GM19397 (cell line): ENCODE data around the gene OTOP2.

Experiments used
- ATAC-seq: cut with Tn5 transposase; IDR thresholded peaks from one replicate; pipeline ENCODE4 v1.9.1; 2021; ENCODE audit warnings: mild to moderate bottlenecking, moderate library complexity; ENCODE audit not compliant: unreplicated experiment

The OTOP2 gene, protein sequence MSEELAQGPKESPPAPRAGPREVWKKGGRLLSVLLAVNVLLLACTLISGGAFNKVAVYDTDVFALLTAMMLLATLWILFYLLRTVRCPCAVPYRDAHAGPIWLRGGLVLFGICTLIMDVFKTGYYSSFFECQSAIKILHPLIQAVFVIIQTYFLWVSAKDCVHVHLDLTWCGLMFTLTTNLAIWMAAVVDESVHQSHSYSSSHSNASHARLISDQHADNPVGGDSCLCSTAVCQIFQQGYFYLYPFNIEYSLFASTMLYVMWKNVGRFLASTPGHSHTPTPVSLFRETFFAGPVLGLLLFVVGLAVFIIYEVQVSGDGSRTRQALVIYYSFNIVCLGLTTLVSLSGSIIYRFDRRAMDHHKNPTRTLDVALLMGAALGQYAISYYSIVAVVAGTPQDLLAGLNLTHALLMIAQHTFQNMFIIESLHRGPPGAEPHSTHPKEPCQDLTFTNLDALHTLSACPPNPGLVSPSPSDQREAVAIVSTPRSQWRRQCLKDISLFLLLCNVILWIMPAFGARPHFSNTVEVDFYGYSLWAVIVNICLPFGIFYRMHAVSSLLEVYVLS

DNA sequence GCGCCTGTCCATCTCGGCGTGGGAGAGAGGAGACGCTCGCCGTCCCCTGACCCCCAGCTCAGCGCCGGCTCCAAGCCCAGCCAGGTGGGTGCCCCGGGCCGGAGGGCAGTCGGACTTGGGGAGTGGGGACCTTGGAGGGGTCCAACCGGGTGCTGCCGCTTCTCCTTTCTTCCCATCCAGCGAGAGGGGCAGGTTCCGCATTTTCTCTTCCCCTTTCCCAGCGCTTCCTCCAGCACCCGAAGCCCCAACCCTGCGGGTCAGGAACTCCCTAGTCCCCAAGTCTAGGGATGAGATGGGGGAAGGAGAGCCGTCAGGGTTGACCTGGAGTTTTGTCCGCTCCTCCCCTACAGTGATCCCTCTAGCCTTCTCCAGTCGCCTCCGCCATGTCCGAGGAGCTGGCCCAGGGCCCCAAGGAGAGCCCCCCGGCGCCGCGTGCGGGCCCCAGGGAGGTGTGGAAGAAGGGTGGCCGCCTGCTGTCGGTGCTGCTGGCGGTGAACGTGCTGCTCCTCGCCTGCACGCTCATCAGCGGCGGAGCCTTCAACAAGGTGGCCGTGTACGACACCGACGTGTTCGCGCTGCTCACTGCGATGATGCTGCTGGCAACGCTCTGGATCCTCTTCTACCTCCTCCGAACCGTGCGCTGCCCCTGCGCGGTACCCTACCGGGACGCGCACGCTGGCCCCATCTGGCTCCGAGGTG, at the start of gene OTOP2:
OTOP2 (plus strand) TSS at position 24 of the 699 bp plus-strand sequence; CDS start at position 384, 360 bp downstream.
- no peak for ATAC-seq

DNA sequence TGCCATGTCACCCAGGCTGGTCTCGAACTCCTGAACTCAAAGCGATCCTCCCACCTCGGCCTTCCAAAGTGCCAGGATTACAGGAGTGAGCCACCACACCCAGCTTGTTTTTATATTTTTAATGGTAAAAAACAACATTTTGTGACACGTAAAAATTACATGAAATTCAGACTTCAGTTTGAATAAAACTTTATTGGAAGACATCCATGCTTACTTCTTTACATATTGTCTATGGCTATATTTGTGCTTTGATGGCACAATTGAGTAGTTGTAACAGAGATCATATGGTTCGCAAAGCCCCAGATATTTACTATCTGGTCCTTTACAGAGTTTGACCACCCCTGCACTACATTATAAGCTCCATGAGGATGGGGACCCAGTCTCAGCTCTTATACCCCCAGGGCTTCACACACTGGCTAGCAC, 49.4 kb upstream of the OTOP2 start:
- no peak for ATAC-seq

DNA sequence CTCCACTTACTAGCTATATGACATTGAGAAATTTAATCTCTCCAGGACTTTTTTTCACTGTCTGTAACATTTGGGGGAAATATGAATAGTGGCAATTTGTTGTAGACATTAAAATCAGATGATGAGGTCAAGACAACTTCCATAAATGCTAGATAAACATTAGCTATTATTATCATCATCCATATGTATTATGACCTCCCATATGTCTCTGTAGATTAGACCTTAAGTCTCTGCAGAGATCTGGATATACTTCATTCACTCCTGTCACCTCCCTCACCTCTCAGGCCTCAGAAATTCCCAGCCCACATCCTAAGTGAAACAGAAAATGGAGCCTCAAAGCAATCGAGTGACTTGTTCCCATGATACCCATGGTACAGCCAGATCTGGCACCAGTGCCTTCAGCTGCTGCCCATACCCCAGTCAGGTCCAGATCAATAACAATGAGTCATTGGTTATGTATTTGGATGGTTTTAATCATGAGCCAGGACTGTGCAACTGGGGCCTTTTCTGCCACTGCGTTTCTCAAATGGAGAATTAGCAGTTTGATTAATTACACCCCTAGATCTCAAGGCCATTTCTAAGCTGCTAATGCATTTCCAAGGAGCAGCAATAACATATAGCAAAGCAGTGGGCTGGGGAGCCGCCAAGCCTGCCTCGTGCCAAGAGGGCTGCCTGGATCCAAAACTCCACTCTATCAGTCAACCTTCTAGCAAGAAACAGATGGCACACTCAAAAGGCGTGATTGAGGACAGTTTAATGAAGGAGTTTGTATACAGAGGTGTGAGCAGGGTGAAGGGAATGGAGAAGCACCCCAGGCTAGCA, 48.7 kb upstream of the OTOP2 start:
- ATAC-seq = no peak

DNA sequence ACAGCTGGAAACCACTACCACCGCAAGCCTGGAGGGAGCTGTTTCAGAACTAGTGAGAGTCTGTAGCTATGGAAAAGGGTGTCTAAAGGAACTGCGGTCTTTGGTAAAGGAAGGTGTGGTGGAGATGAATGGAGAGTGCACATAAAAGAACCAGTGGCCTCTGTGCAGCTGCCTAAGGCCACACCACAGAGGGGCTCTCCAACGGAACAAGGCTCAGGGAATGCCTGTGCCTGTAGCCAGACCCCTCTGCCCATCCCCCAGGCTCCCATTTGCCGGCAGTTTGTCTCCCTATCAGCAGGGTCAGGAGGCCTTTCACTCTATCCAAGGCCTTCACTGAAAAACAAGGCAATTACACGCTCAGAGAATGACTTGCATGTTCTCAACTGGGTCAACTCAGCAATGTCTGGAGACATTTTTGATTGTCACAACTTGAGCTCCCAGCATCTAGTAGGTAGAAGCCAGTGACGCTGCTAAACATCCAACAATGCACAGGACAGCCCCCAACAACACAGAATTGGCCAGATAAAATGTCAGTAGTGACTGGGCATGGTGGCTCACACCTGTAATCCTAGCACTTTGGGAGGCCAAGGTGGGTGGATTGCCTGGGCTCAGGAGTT, 48.0 kb upstream of the OTOP2 start:
- no peak for ATAC-seq

DNA sequence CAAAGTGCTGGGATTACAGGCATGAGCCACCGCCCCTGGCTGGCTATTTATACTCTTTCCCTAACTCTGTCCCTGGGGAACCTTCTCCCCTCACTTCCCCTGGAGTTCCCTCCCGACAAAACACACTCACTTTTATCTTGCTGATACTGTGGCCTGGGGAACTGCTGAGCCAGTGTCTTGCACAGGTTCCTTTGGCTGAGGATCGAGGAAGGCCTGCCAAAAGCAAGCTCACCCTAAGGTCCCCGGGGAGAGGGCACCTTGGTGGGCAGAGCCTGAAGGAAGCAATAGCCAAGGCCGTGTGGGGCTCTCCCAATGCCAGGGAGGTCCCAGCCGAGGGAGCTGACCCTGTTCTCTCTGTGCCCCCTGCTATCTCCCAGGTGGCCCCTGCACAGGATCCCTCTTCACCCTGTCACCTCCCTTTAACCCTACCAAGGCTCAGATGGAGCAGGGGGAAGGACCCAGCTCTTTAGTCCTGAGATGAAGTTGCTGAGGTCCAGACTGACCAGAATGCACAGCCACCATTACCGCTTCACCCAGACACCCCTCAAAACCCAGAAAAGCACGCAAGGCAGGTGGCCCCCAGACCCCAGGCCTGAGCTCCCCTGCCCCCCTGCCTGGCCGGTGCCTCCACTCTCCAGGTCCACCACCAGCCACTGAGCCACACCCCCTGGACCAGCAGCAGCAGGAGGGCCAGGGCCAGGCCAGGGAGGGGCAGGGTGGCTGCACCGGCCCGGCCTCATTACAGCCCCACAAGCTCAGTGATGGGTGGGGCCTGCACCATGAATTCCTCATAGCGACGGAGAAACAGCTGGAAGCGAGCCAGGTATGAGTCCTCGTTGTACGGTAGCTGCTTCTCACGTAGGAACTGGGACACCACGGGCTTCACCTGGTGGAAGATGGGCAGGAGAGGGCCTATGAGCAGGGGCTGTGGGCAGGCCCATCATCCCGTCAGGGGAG, 46.2 kb upstream of the OTOP2 start:
- ATAC-seq = no peak

DNA sequence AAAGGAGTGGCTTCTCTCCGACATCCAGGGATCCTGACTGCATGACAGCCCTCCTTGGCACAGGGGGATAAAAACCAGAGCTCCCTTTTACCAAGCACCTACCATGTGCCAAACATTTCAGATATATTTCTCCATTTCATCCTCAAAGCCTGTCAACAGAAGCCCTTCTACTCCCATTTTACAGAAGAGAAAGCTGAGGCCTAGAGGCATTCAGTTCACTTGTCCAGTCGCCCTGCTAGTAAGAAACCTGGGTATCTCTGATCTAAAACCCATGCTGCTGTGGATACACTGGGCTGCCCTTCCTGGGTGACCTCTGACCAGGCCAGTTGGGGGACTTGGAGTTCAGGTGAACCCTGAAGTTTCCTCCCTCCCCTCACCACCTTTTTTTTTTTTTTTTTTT, 45.4 kb upstream of the OTOP2 start:
- no peak for ATAC-seq

DNA sequence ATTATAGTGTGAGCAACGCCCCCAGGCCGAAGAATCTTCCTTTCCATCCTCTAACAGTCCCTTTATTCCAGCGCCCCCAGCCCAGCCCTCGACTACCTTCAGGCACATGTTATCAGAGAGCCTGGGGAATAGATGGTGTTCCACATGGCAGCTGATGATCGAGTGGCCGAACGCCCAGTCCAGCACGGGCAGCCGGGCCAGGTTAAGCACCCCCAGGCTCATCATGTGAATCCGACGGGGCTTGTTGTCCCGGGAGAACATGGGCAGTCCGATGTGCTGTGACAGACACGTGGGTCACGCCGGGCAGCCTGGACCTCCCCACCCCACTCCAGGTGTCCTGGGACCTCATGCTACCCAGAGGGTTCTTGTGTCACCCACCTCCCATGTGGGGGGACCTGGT, 44.8 kb upstream of the OTOP2 start:
- no peak for ATAC-seq

DNA sequence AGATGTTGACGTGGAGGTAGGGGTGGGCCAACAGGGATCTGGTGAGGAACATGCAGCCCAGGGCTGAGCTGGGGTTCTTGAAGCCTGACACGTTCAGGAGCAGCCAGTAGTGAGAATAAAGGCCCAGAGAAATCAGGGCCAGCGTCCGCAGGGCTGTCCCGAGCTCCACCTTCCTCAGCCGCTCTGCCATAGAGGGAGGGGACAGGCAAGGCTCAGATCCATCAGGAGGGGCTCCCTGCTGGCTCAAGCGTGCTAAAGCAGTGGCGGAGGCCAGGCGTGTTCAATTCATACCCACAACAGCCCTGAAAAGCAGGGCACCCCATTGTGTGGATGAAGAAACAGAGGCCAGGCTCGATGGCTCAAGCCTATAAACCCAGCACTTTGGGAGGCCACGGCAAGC, 43.0 kb upstream of the OTOP2 start:
- ATAC-seq = no peak

DNA sequence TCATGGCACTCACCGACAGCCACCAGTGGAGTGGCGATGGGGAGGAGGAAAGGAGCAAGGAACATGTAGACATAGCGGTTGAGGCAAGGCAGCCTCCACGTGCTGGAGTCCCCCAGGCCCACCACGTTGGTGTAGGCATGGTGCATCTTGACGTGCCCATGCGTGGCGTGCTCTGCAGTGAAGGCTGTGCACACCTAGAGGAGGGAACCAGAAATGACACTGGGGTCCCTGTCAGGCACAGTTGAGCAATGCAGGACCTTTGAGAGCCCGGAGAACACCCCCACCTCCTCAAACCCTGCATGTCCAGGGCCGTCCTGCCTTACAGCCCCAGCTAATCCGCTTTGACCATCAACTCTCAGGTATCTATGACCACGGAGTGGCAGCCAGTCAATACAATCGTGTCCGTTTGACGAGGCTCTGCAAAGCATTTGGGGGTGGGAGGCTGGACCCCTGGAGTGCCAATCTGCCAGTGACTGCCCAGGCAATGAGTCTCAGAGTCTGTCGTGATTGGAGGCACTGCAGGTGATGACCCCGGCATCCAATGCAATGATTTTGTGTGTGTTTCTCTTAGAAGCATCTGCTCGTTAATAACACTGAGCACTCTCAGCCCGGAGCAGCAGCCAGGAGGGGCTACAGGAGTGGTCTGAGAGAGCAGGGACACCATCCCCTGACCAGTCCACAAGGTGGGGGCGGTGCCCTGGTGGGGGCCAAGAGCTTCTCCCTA, 41.4 kb upstream of the OTOP2 start:
- no peak for ATAC-seq

DNA sequence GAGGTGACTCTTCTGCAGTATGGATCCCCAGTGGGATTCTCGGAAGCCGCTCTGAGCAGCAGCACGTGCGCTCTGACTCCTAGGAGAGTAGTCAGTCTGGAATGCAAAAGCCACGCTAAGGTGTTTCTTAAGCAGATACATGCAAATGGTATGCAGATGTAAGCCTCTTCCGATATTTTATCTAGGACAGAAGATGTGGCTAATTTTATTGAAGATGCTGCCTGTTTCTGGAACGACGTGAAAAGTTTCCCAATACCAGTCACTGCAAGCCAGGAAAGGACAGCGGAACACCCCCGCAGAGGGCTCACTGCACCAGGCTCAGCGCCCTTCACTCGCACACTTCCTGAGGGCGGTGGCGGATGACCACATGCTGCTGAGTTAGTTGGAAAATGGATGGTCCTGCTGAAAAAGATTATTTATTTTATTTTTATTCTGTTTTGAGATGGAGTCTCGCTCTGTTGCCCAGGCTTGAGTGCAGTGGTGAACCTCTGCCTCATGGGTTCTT, 40.8 kb upstream of the OTOP2 start:
- ATAC-seq = no peak

DNA sequence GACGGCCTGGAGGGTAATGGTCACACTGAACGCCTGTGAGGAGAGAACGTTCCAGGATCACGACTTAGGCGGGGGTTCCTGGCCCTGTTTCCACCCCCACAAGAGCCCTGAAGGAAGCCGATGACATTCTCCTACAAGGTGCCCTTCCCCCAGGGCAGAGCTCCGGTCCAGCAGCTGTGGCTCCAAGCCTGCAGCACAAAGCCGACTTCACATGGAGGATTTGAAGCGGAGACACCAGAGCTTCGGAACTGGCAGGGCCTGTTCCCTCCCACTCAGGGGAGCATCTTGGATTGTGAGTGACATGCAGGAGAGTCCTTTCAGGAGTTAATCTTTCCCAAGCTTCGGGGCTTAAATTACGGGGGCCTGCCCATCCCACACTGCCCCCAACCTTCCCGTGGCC, 35.6 kb upstream of the OTOP2 start:
- no peak for ATAC-seq

DNA sequence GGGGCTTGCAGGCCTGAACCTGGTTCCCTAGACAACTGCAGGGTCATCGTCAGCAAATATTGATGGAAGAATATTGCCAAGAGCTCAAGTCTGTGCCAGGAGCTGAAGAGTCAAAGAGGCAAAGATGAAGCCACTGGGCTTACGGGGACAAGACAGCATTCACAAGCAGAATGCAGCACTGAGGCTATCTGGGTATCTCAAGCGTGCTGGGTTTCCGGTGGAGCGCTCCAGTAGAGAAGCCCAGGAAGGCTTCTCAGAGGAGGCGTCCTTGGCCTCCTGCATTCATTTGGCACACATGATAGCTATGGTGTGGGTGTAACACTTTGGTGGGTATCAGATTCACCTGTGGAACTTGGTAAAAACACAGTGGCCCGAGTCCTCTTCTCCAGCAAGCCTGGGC, 33.5 kb upstream of the OTOP2 start:
- ATAC-seq = no peak

DNA sequence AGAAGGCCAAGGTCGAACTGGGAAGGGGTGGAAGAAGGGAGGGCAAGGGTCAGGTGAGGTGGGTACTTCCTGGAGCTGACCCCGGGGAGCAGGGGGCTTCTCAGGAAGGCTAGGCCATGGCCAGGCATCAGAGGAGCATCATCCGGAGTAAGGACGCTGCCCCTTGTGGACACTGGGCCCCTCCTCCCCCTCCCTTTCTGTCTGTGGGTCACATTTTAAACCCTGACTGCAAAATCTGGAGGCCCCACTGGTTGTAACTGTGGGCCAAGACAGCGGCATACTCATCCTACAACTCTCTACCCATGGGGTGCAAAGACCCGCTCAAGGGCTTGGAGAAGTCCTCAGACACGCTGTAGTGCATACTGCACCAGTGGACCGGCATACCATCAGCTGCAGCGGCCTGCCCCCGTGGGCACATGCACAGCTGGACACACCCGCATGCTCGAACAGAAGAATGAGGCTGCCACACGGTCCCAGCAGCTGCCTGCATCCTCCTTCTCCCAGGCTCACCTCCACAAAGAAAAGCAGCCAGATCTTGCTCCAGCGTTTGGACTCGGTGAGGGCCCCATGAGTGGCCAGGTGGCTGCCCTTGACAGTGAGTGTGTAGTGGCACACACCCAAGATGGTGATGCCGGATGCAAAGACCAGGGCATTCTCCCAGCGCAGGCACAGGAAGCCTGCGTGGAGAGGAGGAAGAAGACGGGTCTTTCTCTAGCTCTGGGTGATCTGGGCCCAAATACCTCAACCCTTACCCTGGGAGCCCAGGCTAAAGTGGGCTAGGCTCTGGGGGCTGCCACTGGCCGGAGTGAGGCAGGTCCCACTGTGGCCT, 31.8 kb upstream of the OTOP2 start:
- ATAC-seq = no peak

DNA sequence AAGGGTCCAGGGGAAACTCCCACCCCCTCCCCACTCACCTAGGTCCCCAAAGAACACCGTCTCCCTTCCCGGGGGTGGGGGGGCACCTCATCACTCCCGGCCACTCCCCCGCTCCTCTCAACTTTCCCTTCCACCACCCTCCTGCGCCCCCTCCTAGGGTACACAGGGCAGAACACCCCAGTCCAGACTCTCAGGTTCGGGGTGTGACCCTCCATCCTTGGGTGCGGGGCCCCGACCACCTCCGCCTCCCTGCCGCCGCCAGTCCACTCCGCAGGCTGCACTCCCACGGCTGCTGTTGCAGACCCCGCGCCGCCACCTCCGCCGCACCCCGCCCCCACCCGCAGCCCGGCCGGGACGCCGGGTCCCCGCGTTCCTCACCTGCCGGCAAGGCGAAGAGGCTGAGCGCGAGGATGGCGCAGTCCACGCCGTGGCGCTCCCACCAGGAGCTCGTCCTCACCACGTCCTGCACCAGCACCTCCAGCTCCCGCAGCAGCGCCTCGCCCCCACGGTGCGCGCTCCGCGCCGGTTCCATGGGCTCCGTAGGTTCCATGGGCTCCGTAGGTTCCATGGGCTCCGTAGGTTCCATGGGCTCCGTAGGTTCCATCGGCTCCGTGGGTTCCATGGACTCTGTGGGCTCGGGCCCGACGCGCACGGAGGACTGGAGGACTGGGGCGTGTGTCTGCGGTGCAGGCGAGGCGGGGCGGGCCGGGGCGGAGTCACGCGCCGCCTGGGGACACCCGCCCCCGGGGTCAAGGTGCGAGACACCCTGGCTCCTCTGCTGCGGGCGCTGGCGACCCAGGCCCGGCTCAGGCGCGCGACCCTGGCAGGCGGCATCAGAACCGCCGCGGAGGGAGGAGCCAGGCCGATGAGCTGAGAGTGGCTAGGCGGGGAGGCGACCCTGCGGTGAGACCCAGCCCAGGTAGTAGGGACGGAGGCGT, 30.8 kb upstream of the OTOP2 start, which contains the start of gene FADS6:
FADS6 (minus strand) TSS at position 660 of the 938 bp plus-strand sequence; CDS start at position 622, 38 bp downstream.
- no peak for ATAC-seq

DNA sequence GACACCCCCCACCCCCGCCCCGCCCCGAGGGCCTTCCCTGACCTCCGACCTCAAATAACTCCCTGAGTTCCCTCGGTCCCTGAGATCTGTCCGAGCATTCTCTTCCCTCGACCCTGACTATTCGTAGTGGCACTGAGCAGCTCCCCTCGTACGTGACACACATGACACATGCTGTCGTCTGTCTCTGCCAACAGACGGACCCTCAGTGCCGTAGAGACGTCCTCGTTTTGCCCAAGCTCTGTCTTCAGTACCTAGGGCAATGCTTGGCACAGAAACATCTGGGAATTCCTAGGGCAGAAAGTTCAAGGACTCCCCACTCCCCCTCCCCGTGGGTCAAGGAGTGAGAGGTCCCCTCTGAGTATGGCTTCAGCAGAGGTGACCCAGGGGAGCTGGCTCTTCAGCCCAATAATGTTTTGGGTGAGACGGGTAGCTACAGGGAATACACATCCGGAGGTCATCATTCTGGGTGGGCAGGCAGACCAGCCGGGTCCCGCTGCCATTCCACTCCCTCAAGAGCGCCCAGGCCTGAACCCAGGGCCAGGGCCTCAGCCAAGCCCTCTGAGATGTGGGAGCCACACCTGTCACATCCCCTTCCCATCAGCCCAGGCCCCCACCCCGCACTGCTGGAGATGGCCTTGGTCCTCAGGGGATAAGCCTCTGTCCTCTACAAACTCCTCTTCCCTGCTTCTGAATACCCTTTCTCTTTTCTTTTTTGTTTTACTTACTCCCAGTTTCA, 30.0 kb upstream of the OTOP2 start:
- no peak for ATAC-seq

DNA sequence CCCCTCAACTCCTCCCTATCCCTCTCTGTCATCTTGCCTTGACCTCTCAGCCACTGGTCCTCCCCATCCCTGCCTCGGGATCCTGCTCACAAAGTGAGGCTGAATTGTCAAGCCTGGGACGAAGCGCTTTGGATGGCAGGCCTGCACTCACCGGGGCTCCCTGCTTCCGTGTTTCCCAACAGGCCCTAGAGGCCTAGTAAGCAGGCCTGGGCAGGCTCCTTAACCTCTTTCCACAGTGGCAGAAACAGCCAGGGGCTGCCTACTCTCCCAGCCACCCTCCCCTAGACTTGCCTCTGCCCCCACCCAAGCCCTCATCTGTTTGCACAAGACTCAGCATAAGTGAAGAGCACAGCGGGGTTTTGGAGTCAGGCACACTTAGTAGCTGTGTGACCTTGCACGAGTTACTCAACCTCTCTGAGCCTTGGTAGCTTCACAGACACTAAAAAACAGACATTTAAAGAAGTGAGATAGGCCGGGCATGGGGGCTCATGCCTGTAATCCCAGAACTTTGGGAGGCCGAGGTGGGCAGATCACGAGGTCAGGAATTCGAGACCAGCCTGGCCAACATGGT, 25.6 kb upstream of the OTOP2 start:
- ATAC-seq = no peak
